Choroid plexus epithelial cell (primary cell): ENCODE measurements around the gene COL26A1.

Experiments used
- DNase-seq: peaks from one replicate; pipeline ENCODE4 v3.0.0-alpha.2; 2010; ENCODE audit warnings: low read depth
- H3K4me3 ChIP-seq: 2 replicates; pipeline ENCODE4 v1.5.1; 2011; ENCODE audit warnings: low read depth, mild to moderate bottlenecking, control low read depth, low read length, moderate library complexity
- TF ChIP-seq, protein P1 (sequence below): conservative IDR thresholded peaks from 2 replicates; pipeline ENCODE4 v1.5.1; 2011; ENCODE audit warnings: low read depth, mild to moderate bottlenecking, control low read depth, inconsistent platforms, low read length, moderate library complexity

COL26A1 gene

GRCh38 chr7:101575168-101575567 is 212.5 kb downstream of the COL26A1 start:
- no peak for DNase-seq
- H3K4me3 ChIP-seq: no peak overlapping the region
- TF ChIP-seq, protein P1, sequence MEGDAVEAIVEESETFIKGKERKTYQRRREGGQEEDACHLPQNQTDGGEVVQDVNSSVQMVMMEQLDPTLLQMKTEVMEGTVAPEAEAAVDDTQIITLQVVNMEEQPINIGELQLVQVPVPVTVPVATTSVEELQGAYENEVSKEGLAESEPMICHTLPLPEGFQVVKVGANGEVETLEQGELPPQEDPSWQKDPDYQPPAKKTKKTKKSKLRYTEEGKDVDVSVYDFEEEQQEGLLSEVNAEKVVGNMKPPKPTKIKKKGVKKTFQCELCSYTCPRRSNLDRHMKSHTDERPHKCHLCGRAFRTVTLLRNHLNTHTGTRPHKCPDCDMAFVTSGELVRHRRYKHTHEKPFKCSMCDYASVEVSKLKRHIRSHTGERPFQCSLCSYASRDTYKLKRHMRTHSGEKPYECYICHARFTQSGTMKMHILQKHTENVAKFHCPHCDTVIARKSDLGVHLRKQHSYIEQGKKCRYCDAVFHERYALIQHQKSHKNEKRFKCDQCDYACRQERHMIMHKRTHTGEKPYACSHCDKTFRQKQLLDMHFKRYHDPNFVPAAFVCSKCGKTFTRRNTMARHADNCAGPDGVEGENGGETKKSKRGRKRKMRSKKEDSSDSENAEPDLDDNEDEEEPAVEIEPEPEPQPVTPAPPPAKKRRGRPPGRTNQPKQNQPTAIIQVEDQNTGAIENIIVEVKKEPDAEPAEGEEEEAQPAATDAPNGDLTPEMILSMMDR: no peak

DNA sequence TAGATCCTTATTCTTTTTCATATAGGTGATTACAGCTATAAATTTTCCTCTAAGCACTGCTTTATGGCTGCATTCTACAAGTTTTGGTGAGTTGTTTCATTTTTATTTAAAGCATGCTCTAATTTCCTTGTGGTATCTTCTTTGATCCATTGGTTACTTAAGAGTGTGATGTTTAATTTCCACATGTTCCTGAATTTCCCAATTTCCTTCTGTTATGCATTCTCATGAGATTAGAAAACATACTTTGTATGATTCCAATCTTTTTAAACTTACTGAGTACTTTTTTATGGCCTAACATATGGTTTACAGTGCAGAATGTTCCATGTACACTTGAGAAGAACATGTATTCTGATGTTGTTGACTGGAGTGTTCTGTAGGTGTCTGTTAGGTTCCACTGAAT is 213.0 kb downstream of the COL26A1 start:
- DNase-seq: no peak
- H3K4me3 ChIP-seq: no peak overlapping the region
- TF ChIP-seq, protein P1: no peak

GRCh38 chr7:101576998-101577397 is 214.3 kb downstream of the COL26A1 start:
- no peak overlapping the region for H3K4me3 ChIP-seq
- no peak for DNase-seq
- TF ChIP-seq, protein P1: no peak

GRCh38 chr7:101578552-101578951 is 215.9 kb downstream of the COL26A1 start:
- H3K4me3 ChIP-seq: no peak overlapping the region
- no peak for DNase-seq
- TF ChIP-seq, protein P1: no peak

- TF ChIP-seq, protein P1: no peak
- no peak for DNase-seq
- H3K4me3 ChIP-seq: no peak overlapping the region
Observed at GRCh38 chr7:101580596-101580995, 217.9 kb downstream of the COL26A1 start.

DNA sequence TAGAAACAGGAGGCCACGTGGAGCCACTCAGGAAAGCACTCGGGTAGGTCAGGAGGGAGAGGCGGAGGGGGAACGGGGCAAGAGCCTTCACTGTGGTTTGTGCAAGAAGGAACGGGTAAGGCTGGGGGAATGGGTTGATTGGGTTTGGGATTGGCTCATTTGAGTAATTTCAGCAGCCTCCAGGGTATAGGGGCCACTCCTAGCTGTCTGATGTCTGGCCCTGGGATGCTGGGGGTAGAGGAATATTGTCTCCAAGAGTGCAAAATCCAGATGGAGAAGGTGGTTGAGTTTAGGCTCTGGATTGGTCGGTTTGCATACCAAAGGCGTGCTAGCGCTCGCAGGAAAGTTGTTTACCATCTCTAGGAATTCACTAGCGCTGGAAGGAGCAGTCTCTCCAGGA is 219.2 kb downstream of the COL26A1 start:
- TF ChIP-seq, protein P1: no peak
- DNase-seq: no peak
- H3K4me3 ChIP-seq: no peak overlapping the region

GRCh38 chr7:101582971-101583370 is 220.3 kb downstream of the COL26A1 start:
- no peak for DNase-seq
- no peak overlapping the region for H3K4me3 ChIP-seq
- TF ChIP-seq, protein P1: no peak
